SKM-1 (cell line): ENCODE results near the gene MACROD2.
"Not testable (repeated sequence)": the region's sequence is repeated elsewhere in the genome, so short reads cannot be mapped to it uniquely, and the experiment has no call there.

Experiments used
- DNase-seq: peaks from one replicate; lab custom pipeline; 2025; ENCODE audit not compliant: unreplicated experiment; lab: John Stamatoyannopoulos, UW

The MACROD2 gene

GRCh38 chr20:15016875-15017274 lies 1021.6 kb downstream of the MACROD2 start:
- not testable (repeated sequence) for DNase-seq

DNA sequence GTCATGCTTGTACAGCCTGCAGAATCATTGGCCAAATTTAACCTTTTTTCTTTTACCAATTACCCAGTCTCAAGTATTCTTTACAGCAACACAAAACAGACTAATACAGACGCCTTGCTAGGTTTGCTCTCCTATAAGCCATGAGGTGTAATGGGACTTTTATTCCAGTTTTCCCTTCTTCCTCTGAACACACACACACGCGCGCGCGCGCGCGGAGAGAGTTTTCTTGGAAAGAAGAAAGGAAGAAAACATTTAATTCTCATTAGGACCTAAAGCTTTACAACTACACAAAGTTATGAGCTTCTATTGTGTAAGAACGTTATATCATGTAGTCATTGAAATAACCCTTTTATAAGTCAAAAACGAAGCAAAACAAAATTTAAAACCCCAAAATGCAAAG lies 1023.6 kb downstream of the MACROD2 start:
- no peak for DNase-seq

GRCh38 chr20:15020845-15021244 lies 1025.5 kb downstream of the MACROD2 start:
- no peak for DNase-seq

GRCh38 chr20:15022921-15023320 lies 1027.6 kb downstream of the MACROD2 start:
- DNase-seq: no peak

DNA sequence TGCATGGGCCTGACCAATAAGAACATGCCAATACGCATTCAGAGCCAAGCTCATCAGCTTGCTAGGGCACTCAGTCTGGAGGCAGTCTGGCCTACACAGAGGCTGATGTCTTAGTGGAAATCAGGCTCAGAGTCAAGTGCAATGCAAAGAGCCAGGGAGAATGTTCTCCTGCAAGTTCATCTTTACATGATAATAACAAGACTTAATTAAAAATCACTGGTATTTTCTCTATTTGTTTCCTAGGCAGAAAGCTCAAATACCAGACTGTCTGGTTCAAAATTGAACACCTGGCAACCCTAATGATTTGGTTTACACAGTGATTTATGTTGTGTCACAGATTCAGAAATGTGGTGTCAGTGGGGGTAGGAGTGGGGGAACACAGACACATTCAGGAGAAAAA lies 1031.4 kb downstream of the MACROD2 start:
- no peak for DNase-seq

DNA sequence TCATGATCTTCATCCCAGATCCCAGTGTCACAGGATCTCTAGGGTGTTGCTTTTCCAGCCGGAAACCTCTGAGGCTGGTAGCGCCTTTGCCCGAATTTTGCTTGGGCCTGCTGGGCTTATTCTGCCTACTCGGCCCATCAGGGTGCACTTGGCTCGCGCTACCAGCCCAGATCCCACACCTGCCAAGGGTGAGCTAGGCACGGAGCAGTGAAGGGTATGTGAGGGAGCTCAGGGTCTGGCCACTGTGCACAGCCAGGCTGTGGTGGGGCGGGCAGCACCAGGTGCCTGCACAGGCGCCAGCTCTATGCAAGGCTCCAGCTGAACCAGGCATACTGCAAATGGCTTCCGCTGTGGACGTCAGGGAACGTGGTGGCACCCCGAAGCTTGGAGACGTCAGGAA lies 1035.5 kb downstream of the MACROD2 start:
- no peak for DNase-seq

GRCh38 chr20:15031546-15032351 lies 1036.4 kb downstream of the MACROD2 start:
- no peak for DNase-seq

- DNase-seq: no peak
These were observed 1037.0 kb downstream of the MACROD2 start for GRCh38 chr20:15032352-15032622.

DNA sequence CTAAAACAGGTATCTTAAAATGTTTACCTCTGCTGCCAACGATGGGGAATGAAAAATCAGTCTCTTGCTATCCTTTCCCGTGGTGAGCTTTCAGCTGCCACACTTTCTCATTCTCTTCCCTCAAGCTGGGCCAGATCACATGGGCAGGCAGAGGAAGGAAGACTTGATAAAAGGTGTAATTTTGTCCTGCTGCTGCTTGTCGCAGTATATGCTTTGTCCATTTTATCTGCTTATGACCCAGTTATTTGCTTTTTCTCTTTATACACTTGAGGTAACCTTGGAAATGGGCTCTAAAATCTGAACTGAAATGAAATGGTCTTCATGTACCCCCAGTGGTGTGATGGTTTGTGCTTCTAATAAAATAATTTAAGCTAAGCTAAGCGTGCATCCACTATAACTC lies 1038.0 kb downstream of the MACROD2 start:
- no peak for DNase-seq

DNA sequence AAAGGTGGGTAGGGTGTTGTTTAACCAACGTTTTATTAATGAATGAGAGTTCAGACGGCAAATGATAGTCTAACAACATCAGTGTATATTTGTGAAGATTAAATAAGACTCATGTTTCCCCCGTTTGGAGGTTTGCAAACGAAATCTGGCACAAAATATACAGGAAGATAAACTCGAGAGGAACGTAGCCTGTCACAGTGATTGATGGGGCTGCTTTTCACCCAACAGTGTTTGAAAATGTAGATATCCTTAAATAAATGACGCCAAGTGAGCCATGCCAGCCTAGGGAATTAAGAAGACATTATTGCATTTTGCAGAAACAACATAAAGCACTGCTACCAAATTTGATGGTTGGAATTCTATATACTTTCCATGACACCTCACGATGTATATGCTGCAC lies 1038.6 kb downstream of the MACROD2 start:
- no peak for DNase-seq

DNA sequence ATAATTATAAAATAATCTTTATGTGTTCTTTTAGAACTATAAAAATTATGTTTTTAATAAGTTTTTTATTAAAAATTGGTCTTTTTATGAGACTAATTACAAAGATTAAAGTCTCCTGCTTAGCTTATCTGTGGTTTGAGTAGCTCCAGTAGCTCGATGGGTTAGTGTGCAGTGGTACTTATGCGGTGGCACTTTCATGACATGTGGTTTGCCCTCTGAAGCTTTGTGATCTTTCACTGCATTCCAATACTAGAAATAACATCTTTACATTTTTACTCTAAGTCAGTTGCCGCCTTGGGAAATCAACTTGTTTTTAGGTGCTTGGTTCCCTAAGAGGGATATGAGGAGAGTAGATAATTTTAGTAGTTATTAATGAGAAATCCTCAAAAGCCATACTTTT lies 1041.6 kb downstream of the MACROD2 start:
- DNase-seq: no peak

GRCh38 chr20:15039088-15039752 lies 1043.9 kb downstream of the MACROD2 start:
- DNase-seq: no peak

DNA sequence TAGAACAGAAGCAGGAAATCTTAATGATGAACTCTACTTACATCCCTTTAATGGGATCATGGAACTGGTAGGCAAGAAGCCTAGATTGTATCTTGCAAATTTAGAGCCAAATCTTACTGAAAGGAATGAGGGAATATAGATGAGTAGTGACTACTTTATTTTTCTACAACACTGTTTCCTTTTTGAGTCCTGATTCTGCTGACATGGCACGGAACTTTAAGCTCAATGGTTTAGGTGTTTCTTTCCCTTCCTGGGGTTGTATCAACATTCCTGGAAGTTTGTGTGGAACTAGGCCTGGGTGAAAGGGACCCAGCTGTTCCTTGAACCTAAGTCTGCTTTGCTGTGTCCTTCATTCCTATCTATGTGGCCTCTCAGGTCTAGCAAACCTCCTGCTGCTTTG lies 1047.4 kb downstream of the MACROD2 start:
- DNase-seq: no peak

DNA sequence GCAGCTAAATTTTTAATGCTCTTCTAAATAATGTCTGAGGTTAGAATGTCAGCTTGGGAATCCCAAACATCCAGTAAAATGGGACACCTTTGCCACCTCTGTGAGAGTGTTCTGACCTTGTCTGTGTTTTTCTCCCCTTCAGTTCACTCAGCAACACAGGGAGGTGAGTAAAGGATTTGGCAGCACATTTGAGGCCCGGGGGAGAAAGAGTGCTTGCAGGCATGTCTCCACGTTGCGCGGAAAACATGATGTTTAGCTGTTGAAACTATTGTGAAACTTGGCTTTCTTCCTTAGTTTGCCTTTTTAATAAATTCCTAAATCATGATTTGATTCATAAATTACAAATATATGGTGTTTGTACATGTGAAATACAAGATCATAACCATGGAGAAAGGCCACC lies 1049.9 kb downstream of the MACROD2 start:
- no peak for DNase-seq

- DNase-seq: no peak
These were observed 1051.7 kb downstream of the MACROD2 start for GRCh38 chr20:15047042-15047441.

DNA sequence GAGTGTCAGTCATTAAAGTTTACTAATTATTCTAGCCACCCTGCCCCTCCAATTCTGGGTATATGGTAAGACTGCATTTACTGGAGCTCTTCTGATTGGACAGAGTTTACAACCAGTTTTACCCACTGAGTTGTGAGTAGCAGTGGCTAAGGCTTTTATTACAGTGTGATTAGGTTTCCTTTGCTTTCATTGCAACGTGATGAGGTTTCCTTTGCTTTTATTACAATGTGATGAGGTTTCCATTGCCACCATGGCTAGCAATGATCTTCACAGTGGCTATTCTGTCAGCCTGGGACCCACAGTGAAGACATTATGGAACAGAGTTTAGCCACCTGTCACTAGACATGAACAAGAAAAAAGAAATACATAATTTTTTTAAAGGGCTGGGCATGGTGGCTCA lies 1052.3 kb downstream of the MACROD2 start:
- DNase-seq: no peak

GRCh38 chr20:15056246-15056645 lies 1060.9 kb downstream of the MACROD2 start:
- DNase-seq: no peak

DNA sequence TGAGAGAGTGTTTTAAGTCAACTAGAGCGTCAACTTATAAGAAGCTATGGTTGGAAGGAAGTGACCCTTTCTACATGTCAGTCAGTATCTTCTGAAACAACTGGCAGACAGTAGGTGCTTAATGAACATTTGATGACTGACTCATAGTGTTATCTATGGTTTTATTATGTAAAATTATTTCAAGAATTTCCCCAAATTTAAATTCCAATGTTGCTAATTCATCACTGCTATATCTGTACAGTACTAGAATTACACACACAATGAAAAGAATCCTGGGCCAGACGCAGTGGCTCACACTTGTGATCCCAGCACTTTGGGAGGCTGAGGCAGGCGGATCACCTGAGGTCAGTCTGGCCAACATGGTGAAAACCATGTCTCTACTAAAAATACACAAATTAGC lies 1063.5 kb downstream of the MACROD2 start:
- DNase-seq: no peak

DNA sequence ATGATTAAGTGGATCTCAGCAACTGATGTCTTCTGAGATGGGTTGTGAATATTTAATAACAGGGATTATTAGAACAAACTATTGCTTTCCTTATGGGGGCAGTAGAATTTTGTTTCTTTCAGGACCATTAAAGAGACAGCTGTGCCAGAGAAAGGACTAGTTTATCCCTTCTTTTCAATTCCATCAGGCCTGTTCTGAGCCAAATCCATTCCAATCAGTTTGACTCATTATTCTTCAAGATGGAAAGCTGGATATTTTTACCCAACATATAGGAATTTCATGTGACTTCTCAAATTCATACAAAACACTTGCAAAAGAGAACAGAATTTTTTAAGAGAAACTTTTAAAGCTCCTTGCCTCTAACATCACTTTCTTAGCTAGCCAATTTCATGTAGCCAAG lies 1064.1 kb downstream of the MACROD2 start:
- no peak for DNase-seq

- DNase-seq: no peak
These were observed 1065.1 kb downstream of the MACROD2 start for GRCh38 chr20:15060265-15061060.

GRCh38 chr20:15061061-15061430 lies 1065.7 kb downstream of the MACROD2 start:
- no peak for DNase-seq

GRCh38 chr20:15061955-15062354 lies 1066.6 kb downstream of the MACROD2 start:
- no peak for DNase-seq
